Chondrocyte (in vitro differentiated cells): ENCODE measurements around the gene FBXO17. TPM values are rescaled to one million over a fixed set of nuclear protein-coding genes. Genes with fewer than 3 reads are reported as not detected.

ENCODE experiments used
- DNase-seq: peaks from one replicate; pipeline ENCODE4 v3.0.0; 2021; ENCODE audit warnings: mixed read lengths, low spot score
- H3K27ac Mint-ChIP-seq: one replicate; pipeline ENCODE4 v1.8.0; 2021; ENCODE audit warnings: mild to moderate bottlenecking, moderate library complexity, mixed read lengths; ENCODE audit not compliant: unreplicated experiment
- H3K27me3 Mint-ChIP-seq: 2 replicates; pipeline ENCODE4 v1.8.0; 2021; ENCODE audit warnings: low read depth, mixed read lengths
- H3K36me3 Mint-ChIP-seq: 2 replicates; pipeline ENCODE4 v1.8.0; 2021; ENCODE audit warnings: low read depth, mixed read lengths
- H3K4me1 Mint-ChIP-seq: 2 replicates; pipeline ENCODE4 v1.8.0; 2021; ENCODE audit warnings: low read depth, mild to moderate bottlenecking, mixed read lengths
- H3K4me3 Mint-ChIP-seq: one replicate; pipeline ENCODE4 v1.8.0; 2021; ENCODE audit warnings: mild to moderate bottlenecking, moderate library complexity, mixed read lengths; ENCODE audit not compliant: unreplicated experiment
- H3K9me3 Mint-ChIP-seq: 2 replicates; pipeline ENCODE4 v1.8.0; 2021; ENCODE audit warnings: low read depth, mixed read lengths
- CTCF ChIP-seq: fragments of 200-600 bp; sonication (generic); IDR thresholded peaks from 2 replicates; pipeline ENCODE4 v1.5.0; 2021; ENCODE audit warnings: antibody characterized with exemption, mild to moderate bottlenecking, moderate library complexity
- total RNA-seq: library from RNA; stranded (reverse); gene quantifications from 3 replicates; pipeline ENCODE4 v1.2.1, GENCODE V29; 2021

FBXO17 gene
- total RNA-seq, 1 donor from 2014 or later: 40.2 TPM

DNA sequence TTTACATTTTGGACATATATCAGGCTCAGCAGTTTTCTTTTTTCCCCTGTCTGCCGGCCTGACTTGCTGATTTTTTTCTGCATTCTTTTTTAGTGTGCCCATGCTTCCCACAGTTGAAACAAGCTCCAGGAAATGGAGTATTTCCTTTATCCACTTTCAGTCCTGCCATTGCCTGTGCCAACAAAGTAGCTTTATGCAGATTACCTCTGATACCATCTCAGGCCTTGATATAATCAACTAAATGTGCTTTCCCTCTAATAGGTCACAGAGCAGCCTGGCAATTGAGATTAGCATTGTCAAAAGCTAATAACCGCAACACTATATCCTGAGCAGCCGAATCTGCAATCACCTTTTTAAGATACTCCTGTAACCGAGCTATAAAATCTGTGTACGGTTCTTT is 35.6 kb downstream of the FBXO17 start:
- DNase-seq: no peak
- no peaks in the 10 kb centered on the region for H3K27me3 Mint-ChIP-seq

GRCh38 chr19:38933544-38933943 is 42.0 kb downstream of the FBXO17 start:
- H3K4me3 Mint-ChIP-seq: no peak overlapping the region

More for the DNA sequence above, 35.6 kb downstream of the FBXO17 start:
- Mint-ChIP-seq H3K9me3 (peaks cover 8% of the 10 kb centered on the region), H3K27ac (no peak overlapping the region), H3K4me3 (no peak overlapping the region), H3K4me1 (no peaks in the 10 kb centered on the region), H3K36me3 (peaks cover 13% of the 10 kb centered on the region)
- TF ChIP-seq CTCF: no peak

GRCh38 chr19:38932425-38933179 is 42.9 kb downstream of the FBXO17 start:
- TF ChIP-seq CTCF: peak; percentile 69
- peak; percentile 93 for DNase-seq
- Mint-ChIP-seq H3K9me3 (peaks cover 14% of the 10 kb centered on the region), H3K27me3 (no peaks in the 10 kb centered on the region), H3K4me3 (peak overlapping the region; percentile 9), H3K4me1 (peaks cover 33% of the 10 kb centered on the region), H3K36me3 (peaks cover 14% of the 10 kb centered on the region), H3K27ac (no peak overlapping the region)

More at GRCh38 chr19:38933544-38933943, 42.0 kb downstream of the FBXO17 start:
- no peak for TF ChIP-seq CTCF
- Mint-ChIP-seq H3K27ac (no peak overlapping the region), H3K4me1 (peaks cover 31% of the 10 kb centered on the region), H3K36me3 (peaks cover 14% of the 10 kb centered on the region), H3K27me3 (no peaks in the 10 kb centered on the region), H3K9me3 (peaks cover 14% of the 10 kb centered on the region)
- DNase-seq: no peak

- peaks cover 14% of the 10 kb centered on the region for H3K36me3 Mint-ChIP-seq
- DNase-seq: peak; percentile 65
- peaks cover 14% of the 10 kb centered on the region for H3K9me3 Mint-ChIP-seq
- no peak for TF ChIP-seq CTCF
- peaks cover 33% of the 10 kb centered on the region for H3K4me1 Mint-ChIP-seq
- peak overlapping the region; percentile 97 for H3K27ac Mint-ChIP-seq
- H3K27me3 Mint-ChIP-seq: no peaks in the 10 kb centered on the region
- peak overlapping the region; percentile 96 for H3K4me3 Mint-ChIP-seq
Measured at GRCh38 chr19:38931521-38931793, 44.1 kb downstream of the FBXO17 start.

GRCh38 chr19:38930776-38931520 is 44.6 kb downstream of the FBXO17 start, which contains the start of gene MRPS12:
MRPS12 (plus strand) TSS chr19:38930944; CDS start chr19:38931295, 351 bp downstream.
- peak within 1 kb of the TSS; percentile 97 for H3K27ac Mint-ChIP-seq
- DNase-seq: peak; percentile 98
- peaks cover 14% of the 10 kb centered on the region for H3K36me3 Mint-ChIP-seq
- peaks cover 14% of the 10 kb centered on the region for H3K9me3 Mint-ChIP-seq
- no peak for TF ChIP-seq CTCF
- H3K4me1 Mint-ChIP-seq: peaks cover 33% of the 10 kb centered on the region
- H3K4me3 Mint-ChIP-seq: peak within 1 kb of the TSS; percentile 96
- no peaks in the 10 kb centered on the region for H3K27me3 Mint-ChIP-seq
